HUDEP-2 (cell line): Measurements from ENCODE around the gene IL17RD.

Source experiments
- DNase-seq, 76 experiments: peaks; one replicate each; lab custom pipeline; 2025; ENCODE audit not compliant: unreplicated experiment in 76 of 76; lab: John Stamatoyannopoulos, UW

Gene IL17RD

DNA sequence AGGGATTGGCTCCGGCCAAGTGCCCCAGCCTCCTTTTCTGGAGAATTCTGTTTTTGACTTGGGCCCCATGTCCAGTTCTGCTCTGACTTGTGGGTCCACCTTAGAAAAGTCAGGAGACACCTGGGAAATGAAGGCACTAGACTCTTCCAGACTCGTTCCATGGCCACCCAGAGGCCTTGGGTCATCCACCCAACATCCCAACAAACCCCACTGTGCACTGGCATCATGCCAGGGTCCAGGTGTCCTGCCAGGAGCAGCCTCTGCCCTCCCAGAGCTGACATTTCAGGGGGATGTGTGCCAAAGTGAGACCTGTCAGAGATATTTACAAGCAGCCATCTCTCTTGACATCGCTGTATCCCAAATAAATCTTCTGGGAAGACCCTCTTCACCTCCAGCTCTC, 91.5 kb downstream of the IL17RD start:
- DNase-seq: no peak

DNA sequence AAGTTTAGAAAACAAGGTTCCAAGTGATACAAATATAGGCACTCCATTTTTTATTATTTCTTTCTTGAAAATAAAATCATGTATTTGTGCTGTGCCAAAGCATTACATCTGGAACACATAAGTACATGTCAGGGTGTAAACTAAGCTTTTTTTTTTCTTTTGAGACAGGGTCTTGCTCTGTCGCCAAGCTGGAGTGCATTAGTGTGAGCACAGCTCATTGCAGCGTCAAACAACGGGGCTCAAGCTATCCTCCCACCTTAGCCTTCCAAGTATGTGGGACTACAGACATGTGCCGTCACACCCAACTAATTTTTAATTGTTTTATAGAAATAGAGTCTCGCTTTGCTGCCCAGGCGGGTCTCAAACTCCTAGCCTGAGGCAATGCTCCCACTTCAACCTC, 95.7 kb downstream of the IL17RD start:
- DNase-seq: no peak

DNA sequence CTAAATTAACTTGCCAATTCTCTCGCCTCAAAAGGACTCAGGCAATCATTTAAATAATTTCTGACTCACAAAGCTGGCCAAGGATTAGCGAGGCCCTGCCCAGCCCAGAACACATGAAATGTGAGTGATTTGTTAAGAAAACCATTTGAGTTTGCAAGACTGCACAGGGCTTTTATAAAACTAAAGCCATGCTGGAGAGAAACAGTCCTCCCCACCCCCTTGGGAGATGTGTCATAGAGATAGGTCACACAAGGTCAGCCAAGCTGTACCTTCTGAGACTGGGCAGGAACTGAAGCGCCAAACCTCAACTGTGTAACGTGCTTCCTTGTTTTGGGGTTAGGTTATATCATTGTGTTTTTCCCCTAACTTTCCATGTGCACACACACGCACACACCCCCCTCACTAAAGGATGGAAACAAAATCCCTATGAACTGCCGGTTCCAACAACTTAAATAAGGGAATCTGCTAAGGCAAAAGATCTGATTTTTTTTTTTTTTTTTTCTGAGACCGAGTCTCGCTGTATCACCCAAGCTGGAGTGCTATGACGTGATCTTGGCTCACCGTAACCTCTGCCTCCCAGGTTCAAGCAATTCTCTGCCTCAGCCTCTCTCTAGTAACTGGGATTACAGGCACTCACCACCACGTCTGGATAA, 96.6 kb downstream of the IL17RD start:
- peak in 2 of 76 experiments; percentile 9 to 34 for DNase-seq

DNA sequence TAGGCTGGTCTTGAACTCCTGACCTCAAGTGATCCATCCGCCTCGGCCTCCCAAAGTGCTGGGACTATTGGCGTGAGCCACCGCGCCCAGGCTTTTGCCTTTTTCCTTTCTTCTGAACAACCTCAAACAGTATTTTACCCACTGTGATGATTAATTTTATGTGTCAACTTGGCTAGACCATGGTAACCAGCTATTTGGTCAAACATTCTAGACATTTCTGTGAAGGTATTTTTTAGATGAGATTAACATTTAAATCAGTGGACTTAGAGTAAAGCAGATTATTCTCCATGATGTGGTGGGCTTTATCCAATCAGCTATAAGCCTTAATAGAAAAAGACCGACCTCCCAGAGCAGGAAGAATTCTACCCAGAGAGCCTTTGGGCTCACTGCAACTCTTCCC, 98.7 kb downstream of the IL17RD start:
- DNase-seq: no peak

DNA sequence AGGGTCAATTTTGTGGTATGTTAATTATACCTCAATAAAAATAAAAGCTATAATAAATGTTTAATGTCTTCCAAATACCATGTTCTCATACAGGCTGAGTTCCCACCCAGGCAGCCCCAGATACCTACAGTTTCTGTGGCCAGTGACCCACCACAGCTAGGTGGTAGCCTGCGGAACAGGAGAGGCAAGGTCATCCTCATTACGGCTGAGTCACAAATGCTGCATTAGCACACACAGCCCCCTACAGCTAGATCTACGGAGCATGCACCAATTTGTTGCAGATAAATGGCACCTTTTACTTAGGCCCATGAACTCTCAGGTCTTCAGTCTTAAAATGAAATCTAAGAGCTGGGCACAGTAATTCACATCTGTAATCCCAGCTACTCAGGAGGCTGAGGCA, 99.6 kb downstream of the IL17RD start:
- DNase-seq: no peak

DNA sequence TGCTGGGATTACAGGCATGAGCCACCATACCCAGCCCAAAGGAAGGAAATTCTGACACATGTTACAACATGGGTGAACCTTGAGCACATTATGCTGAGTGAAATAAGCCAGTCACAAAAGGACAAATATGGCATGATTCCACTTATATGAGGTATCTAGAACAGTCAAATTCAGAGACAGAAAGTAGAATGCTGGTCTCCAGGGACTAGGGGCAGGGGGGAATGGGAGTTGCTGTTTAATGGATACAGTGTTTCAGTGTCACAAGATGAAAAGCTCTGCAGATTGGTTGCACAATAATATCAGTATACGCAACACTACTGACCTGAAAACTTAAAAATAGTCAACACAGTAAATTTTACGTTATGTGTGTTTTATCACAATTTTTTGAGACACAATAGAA, 100.6 kb downstream of the IL17RD start:
- no peak for DNase-seq

DNA sequence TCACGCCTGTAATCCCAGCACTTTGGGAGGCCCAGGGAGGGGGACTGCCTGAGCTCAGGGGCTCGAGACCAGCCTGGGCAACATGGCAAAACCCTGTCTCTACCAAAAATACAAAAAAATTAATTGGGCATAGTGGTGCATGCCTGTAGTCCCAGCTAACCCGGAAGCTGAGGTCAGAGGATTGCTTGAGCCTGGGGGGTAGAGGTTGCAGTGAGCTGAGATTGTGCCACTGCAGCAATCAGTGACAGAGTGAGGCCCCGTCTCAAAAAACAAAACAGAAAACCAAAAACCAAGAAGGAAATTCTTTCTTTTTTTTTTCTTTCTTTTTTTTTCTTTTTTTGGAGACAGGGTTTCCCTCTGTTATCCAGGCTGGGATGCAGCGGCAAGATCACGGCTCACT, 101.2 kb downstream of the IL17RD start:
- no peak for DNase-seq

DNA sequence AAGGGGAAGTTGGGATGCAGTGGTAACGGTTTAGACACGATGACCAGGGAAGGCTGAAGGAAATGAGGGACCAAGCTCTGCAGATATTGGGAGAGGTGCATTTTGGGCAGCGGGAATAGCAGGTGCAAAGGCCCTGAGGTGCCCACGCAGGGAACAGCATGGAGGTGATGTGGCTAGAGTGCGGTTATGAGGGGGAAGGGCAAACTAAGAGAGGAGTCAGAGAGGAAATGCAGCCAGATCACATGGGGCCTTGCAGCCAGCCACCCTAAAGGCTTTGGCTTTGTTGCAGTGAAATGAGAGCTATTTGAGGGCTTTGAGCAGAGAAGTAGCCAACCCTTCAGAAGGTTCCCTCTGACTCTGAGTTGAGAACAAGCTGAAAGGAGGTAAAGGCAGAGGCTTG, 102.1 kb downstream of the IL17RD start:
- no peak for DNase-seq

DNA sequence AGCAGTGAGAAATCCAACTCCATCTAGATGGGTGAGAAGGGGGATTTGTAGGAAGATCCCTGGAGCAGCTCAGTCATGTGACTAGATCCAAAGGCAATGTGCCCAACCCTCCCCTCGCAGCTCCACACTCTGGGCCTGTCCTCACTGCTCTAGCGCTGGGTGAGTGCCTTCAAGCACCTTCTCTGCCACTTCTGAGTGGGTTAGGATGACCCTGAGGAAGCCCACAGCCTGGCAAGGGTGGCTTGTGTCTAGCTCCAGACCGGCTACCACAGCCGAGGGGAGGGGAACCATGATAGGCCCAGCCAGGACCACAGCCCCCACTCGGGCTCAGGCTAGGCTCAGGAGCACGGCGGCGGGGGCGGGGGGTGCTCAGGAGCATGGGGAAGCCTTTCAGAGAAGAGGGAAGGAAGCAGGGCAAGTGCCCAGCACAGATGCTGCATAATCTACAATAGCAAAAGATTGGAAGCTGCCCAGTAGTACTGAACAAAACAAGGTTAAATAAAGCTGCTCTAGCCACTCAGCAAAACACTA, 103.0 kb downstream of the IL17RD start:
- DNase-seq: no peak

DNA sequence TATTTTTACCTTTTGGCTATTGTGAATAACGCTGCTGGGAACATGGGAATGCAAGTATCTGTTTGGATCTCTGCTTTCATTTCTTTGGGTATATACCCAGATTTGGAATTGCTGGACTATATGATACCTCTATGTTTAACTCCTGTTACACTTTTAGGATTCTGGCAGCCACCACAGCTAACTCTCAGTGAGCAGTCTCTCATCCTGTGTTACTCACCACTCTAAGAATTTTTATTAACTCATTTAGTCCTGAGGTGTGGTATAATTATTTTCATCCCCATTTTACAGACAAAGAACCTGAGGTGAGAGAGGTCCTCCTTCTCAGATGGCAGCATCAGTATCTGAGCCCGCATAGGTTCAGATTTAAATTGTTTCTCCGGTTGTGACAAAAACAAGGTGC, 103.6 kb downstream of the IL17RD start:
- no peak for DNase-seq

DNA sequence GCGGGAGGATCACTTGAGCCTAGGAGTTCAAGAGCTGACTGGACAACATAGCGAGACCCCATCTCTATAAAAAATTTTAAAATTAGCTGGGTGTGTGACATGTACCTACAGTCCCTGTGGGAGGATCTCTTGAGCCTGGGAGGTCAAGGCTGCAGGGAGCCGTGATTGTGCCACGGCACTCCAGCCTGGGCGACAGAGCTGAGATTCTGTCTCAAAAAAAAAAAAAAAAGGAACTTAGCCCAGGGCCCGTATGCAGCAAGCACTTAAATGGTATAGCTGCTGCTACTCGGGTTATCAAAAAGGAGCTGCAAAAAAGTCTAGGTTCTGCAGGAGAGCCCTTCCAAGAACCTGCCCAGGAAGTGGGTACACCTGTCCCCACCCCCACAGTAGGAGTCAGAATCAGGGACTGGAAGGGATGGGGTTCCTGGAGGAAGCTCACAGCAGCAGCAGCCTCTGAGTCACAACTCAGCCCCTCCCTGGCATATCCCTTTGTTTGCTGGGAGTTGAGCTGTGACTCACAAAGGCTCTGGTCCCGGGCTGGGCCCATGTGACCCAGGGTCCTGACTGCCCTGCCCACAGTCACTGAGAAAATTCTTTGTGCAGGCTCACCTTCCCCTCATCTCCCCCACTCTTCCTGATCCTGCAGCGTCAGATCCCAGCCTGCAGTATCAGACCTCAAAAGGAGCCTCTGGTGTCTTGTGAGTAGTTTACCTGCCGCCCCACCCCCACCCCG, 104.9 kb downstream of the IL17RD start, which contains the start of gene SPATA12:
Gene SPATA12, plus strand, starts transcription at position 576 of the 733 bp plus-strand sequence. CDS start 13,031 bp downstream, outside the sequence.
- DNase-seq: peak in 6 of 76 experiments; percentile 2 to 39 (median 6)

DNA sequence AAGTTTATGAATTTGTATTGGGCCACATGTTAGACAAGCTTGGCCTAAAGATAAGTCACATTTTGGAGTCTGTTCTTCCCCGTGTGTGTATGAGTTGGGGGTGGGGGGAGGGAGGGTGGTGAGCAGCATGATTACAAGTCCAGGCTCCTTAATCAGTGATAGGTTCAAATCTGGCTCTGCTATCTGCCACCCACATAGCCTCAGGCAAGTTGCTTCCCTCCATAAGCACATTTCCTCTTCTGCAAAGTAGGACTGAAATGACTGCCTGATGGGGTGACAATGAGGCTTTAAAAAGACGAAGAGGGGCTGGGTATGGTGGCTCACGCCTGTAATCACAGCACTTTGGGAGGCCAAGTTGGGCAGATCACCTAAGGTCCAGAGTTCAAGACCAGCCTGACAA, 105.7 kb downstream of the IL17RD start:
- DNase-seq: peak in 5 of 76 experiments; percentile 6 to 52 (median 9)

GRCh38 chr3:57057351-57057750, 107.8 kb downstream of the IL17RD start:
- DNase-seq: no peak

- no peak for DNase-seq
These were observed 112.0 kb downstream of the IL17RD start for GRCh38 chr3:57053122-57053521.

DNA sequence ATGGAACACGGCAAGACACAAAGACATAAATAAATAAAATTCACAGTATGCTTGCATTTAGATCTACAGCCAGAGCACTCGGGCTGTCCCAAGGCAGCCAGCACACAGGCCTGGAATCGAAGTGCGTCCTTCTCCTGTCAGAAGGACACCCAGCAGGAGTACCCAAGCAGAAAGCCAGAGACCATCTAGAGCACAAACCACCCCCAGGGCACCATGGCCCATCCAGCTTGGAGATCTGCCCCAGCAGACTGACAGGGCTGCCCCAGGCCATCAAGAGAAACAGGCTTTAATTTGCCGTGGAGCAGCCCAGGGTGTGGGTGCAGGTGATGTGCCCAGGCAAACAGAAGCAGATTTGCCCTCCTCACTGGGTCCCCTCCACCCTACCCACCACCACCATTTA, 112.5 kb downstream of the IL17RD start:
- no peak for DNase-seq

- no peak for DNase-seq
These were observed 116.4 kb downstream of the IL17RD start for GRCh38 chr3:57048728-57049127.

DNA sequence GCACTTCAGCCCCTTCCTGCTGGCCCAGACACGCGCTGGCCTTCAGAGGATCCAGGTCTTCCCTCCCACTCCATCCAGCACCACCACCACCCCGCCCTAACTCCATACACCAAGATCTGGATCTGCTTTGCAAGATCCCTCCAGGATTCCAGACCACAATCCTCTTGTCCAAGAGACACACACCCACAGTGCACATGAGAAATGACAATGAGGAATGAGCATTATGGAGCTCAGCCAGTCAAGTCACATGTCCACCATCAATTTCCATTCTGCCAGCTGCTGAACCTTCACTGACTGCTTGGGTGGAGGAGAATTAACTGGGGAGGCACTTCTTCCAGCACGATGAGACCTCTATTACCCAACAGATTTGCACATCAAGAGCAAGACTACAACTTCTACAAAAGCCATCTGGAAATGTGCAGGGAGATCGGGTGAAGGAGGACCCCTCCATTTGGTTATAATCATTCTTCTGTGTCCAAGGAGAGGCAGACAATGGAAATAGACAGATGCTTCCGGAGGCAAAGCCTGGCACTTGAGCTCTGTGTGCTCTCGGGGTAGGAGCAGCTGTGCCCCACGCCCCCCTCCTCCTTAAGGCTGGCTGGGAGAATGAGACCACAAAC, 117.0 kb downstream of the IL17RD start:
- no peak for DNase-seq

DNA sequence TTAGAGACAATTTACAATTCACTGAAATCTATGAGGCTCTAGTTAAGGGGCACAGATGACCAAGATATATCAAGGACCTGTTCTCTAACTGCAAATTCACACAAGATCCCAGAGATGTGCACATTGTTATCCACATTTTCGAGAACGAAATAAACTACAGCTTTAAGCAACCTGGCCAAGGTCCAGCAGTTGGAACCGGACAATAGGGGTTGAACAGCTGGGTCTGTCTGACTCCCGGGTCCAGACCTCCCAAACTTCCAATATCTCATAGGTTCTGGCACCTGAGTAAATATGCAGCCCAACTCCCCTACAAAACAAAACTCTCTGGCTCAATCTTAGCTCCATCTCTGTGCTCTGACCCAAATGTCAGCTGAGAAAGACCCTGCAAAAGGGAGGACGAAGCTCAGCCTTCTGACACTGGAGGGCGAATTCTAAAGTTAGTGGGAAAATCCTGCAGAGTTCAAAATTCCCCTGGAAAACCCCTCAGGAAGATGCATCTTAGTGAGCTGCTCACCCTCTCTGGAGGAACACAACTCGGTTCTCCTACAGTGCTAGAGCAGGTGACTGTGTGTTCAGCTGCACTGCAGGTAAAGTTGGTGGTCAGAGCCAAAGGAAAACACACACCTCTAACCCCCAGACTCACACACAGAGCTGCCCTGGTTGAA, 118.9 kb downstream of the IL17RD start:
- no peak for DNase-seq

DNA sequence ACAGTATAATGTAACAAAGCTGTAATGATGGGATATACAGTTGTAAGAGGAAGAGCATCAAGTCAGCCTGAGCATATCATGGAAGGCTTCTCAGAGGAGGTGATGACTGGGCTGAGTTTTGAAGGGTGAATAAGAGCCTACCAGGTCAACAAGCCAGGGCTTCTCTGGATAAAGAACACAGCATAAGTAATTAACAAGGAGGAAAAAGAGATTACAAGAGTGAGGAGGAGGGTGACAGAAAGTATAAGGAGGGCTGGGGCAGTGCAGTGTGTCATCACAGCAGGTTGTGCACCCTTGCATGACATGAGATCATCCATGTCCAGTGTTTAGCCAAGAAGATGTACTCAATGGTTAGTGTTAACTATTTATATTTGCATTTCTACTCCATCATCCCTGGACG, 121.6 kb downstream of the IL17RD start:
- no peak for DNase-seq

DNA sequence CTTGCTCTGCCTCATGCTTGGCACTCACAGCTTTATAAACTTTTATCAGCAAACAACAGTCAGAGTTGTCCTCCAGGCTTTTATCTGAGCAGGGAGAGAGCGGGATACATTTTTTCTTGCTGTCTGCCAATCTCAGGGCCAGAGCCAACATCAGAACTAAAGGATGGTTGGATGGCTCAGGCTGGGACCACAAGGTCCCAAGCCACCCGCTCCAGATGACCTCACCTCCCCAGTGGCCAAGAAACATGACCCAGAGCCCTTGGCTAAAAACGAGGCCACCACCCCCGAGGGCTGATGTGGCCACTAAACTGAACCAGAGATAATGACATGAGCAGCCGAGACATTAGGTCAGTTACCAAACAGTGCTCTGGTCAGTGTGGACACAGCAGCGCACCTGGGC, 123.5 kb downstream of the IL17RD start:
- no peak for DNase-seq
